Peyer's patch (tissue), 4 donors: ENCODE data around the gene ARHGAP5.

ENCODE experiments used
- CTCF ChIP-seq, 6 experiments: fragments of 450-650 bp in 4 of 6; fragments of 200-600 bp in 2 of 6; sonication (generic) in 1 of 6; IDR thresholded peaks; one replicate each; pipeline ENCODE4 v1.5.1; 2017 to 2019; ENCODE audit warnings: antibody characterized with exemption in 6 of 6, mild to moderate bottlenecking in 3 of 6, moderate library complexity in 1 of 6
- POLR2A ChIP-seq, 2 donors: fragments of 450-650 bp; IDR thresholded peaks; one replicate each; pipeline ENCODE4 v1.5.1; 2017; ENCODE audit warnings: antibody characterized with exemption in 2 of 2, mild to moderate bottlenecking in 2 of 2, moderate library complexity in 2 of 2

- TF ChIP-seq CTCF (IDR thresholded peaks at IDR 0.05) = peak in 1 of 6 experiments; percentile 3
- TF ChIP-seq POLR2A (IDR thresholded peaks at IDR 0.05) = peak in 1 of 2 donors; percentile 50
These were observed 1.1 kb downstream of the ARHGAP5 start for GRCh38 chr14:32078023-32078857.
